D721Med (cell line): ENCODE results near the gene VPS18.

Experiments used
- DNase-seq: peaks from one replicate; pipeline ENCODE4 v3.0.0; 2011; ENCODE audit warnings: low spot score; ENCODE audit not compliant: insufficient read length
- FAIRE-seq: peaks from 2 replicates; lab custom pipeline; 2011; peaks lifted over from hg19 to GRCh38; lab: Jason Lieb, UNC
- TF ChIP-seq, protein P1 (sequence below): IDR thresholded peaks from 2 replicates; pipeline ENCODE4 v1.5.1; 2012; ENCODE audit warnings: mild to moderate bottlenecking, control low read depth; ENCODE audit not compliant: insufficient read depth; ENCODE audit errors: missing control alignments

Gene VPS18, protein sequence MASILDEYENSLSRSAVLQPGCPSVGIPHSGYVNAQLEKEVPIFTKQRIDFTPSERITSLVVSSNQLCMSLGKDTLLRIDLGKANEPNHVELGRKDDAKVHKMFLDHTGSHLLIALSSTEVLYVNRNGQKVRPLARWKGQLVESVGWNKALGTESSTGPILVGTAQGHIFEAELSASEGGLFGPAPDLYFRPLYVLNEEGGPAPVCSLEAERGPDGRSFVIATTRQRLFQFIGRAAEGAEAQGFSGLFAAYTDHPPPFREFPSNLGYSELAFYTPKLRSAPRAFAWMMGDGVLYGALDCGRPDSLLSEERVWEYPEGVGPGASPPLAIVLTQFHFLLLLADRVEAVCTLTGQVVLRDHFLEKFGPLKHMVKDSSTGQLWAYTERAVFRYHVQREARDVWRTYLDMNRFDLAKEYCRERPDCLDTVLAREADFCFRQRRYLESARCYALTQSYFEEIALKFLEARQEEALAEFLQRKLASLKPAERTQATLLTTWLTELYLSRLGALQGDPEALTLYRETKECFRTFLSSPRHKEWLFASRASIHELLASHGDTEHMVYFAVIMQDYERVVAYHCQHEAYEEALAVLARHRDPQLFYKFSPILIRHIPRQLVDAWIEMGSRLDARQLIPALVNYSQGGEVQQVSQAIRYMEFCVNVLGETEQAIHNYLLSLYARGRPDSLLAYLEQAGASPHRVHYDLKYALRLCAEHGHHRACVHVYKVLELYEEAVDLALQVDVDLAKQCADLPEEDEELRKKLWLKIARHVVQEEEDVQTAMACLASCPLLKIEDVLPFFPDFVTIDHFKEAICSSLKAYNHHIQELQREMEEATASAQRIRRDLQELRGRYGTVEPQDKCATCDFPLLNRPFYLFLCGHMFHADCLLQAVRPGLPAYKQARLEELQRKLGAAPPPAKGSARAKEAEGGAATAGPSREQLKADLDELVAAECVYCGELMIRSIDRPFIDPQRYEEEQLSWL

DNA sequence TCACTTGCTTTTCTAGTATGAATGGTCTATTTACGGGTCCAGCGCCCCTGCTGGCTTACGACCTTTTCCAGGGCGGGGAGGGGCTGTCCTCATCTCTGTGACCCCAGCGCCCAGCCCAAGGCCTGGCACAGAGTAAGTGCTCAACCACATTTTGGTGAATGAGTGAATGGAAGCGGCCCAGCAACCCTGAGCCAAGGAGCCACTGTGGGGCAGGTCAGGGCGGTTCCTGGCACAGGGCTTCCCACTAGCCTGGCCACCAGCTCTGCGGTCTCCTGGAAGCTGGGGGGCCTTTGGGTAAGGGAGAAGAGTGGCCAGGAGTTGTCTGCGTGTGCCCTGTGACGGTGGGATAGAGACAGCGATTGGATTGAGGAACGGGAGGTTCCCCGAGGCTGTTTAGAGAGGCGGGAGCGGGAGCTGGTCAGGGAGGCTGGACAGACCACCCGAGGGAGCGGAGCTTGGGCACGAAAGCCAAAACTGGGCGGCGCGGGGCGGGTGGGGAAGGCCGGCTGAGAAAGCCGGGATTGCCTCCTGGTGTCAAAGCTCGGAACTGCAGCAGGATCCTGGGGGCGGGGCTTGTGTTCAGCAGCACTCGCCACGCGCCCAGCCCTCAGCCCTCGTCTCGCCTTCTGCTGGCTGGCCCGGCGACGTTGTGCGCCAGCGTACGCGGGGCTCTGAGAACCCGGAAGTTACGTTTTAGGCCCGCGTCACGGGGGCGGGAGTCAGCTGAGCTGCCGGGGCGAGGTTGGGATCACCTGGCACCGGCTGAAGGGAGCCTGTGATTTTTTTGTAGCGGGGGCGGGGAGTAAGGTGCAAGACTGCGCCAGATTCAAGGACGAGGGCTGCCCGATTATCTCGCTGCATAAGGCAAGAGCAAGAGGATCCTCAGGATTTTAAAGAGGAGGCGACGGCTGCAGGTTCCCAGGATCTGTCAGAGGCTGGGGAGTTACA is at the start of gene VPS18:
TSS of gene VPS18 (plus strand) at position 718 of the 948 bp plus-strand sequence. CDS start 319 bp downstream, outside the sequence.
- FAIRE-seq = no peak
- TF ChIP-seq, protein P1, sequence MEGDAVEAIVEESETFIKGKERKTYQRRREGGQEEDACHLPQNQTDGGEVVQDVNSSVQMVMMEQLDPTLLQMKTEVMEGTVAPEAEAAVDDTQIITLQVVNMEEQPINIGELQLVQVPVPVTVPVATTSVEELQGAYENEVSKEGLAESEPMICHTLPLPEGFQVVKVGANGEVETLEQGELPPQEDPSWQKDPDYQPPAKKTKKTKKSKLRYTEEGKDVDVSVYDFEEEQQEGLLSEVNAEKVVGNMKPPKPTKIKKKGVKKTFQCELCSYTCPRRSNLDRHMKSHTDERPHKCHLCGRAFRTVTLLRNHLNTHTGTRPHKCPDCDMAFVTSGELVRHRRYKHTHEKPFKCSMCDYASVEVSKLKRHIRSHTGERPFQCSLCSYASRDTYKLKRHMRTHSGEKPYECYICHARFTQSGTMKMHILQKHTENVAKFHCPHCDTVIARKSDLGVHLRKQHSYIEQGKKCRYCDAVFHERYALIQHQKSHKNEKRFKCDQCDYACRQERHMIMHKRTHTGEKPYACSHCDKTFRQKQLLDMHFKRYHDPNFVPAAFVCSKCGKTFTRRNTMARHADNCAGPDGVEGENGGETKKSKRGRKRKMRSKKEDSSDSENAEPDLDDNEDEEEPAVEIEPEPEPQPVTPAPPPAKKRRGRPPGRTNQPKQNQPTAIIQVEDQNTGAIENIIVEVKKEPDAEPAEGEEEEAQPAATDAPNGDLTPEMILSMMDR = peak; percentile 66
- DNase-seq = peak; percentile 78

DNA sequence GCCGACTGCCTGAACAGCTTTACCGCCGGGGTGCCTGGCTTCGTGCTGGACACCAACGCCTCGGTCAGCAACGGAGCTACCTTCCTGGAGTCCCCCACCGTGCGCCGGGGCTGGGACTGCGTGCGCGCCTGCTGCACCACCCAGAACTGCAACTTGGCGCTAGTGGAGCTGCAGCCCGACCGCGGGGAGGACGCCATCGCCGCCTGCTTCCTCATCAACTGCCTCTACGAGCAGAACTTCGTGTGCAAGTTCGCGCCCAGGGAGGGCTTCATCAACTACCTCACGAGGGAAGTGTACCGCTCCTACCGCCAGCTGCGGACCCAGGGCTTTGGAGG is 49.6 kb upstream of the VPS18 start:
- DNase-seq = no peak
- TF ChIP-seq, protein P1 = no peak
- FAIRE-seq = no peak

DNA sequence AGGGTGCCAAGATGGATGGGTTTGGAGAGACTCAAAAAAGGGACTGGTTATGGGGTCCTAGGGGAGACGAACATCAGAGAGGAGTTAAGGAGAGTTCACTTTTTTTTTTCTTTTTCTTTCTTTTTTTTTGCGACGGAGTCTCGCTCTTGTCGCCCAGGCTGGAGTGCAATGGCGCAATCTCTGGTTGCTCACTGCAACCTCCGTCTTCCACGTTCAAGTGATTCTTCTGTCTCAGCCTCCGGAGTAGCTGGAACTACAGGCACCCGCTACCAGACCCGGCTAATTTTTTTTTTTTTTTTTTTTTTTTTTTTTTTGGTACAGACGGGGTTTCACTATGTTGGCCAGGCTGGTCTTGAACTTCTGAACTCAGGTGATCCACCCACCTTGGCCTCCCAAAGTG is 49.2 kb upstream of the VPS18 start:
- FAIRE-seq = no peak
- no peak for DNase-seq
- TF ChIP-seq, protein P1 = no peak

DNA sequence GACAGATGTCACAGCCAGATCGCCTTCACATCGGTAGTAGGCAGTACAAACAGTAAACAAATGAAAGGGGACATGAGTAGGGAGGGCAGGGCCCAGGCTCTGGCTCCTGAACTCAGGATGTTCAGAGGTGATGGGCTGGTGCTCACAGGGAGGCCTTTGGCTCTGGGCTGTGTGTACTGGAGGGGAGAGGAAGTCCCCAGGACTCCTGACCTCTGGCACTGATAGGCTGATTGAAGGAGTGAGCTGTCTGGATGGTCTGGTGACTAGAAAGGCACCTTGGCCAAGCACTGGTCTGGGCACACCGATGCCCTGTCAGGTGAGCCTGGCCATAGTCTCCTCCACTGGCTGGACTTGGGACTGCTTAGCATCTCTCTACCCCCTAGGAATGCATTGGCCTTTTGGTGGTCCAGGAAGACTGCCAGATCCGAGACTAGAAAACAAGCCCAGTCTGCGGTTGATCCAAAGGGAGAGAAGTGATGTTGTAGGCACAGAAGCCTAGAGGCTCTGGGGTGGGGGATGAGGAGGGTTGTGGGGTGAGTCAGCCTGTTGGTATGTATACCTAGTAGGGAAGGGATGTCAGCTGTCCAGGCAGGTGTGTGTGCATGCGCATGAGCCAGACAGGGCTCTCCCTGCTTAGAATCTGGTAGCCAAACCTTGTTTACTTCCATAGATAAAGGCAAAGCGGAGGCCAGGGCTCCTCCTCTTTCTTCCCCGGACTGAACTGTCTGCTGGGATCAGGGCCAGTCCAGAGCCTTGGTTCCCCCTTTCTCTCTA is 48.6 kb upstream of the VPS18 start:
- DNase-seq (no peak), FAIRE-seq (no peak)
- TF ChIP-seq, protein P1 = no peak

DNA sequence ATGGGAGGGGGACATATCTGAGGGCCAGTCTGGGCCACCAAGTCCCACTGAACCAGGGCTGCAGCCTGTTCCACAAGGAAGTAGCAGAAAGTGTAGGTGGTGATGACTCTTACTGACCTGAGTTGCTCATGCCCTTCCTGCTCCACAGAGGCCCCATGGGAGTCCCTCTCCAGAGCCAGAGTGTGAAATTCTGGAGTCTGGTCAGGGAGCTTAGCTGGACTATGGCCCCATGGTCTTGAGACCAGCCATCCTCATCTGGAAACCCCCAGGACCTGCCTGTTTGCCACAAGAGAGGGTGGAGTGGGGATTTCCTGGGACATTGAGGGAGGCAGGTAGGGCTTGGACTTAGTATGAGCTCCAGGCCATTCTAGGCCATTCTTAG is 47.4 kb upstream of the VPS18 start:
- no peak for DNase-seq
- TF ChIP-seq, protein P1 = no peak
- no peak for FAIRE-seq
